GM18951 (cell line): ENCODE measurements around the gene ARID3A.

Source experiments
- POLR2A ChIP-seq: IDR thresholded peaks from 4 replicates; pipeline ENCODE4 v1.6.1; 2011; ENCODE audit warnings: mild to moderate bottlenecking; ENCODE audit not compliant: insufficient read length, insufficient read depth; ENCODE audit errors: extremely low read depth
- in situ Hi-C: fragments of 300-500 bp; cut with MboI; formaldehyde crosslinking; loops from one replicate; pipeline ENCODE4 v1.12.0; 2022; ENCODE audit warnings: low sequenced_read_pairs, mixed read lengths, inconsistent platforms; ENCODE audit not compliant: unreplicated experiment

ARID3A gene

DNA sequence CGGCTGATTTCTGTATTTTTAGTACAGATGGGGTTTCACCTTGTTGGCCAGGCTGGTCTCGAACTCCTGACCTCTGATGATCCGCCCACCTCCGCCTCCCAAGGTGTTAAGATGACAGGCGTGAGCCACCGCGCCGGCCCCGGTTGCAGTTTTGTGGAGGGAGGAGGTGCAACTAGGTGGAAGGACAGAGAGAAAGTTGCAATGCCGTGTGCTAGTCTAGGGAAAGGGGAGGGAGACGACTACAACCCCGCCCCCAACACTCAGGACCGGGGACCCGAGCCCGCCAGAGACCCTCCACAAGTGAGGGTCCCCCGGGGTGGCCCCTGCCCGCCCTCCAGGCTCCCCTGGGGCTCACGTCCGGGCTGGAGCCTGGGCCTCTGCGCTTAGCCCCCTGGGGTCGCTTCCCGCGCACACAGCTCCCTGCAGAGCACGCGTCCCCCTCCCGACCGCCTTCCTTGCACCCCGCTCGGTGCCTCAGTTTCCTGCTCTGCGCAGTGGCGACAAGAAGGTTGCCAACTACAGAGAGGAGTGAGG lies 1.2 kb upstream of the ARID3A start:
- no peak for TF ChIP-seq POLR2A
- in situ Hi-C loops: loop anchor here (5.0 to 10.0 kb wide), 2 partner anchors 58 to 160 kb away; partner anchors contain the start of gene WDR18

DNA sequence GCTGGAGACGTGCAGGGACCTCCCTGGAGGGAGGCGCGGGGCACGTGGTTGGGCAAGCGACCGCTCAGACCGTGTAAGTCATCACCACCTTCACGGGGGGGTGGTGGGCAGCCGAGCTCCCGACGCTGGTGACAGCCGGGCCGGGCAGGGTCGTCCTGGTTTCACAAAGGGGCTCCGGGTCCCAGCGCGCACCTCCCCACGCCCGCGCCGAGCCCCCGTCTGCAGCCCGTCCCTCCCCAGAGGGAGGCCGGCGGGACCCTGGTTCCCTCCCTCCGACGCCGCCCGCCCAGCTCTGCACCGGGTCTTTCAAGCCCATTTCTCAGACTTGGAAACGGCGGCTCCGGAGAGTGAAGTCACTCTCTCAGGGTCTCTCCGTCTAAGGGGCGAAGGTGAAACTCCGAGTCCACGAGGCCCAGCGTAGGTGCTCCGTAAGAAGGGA lies 729 bp upstream of the ARID3A start:
- TF ChIP-seq POLR2A: no peak
- in situ Hi-C loops: loop anchor here (10.0 kb wide), 1 partner anchor 160 kb away; no protein-coding TSS in a partner anchor

DNA sequence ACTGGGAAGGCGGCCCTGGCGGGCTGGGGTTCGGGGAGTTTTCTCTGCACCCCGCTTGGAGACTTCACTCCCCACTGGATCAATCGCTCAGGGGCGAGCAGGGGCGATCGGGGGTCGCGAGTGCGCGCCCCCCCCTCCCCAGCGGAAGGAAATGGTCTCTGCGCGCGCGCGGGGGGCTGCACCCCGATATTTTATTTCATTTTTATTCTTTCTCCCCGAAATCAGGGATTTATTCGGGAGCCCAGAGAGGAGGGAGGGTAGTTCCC lies 421 bp downstream of the ARID3A start:
- no peak for TF ChIP-seq POLR2A
- in situ Hi-C loops: loop anchor here (10.0 kb wide), 1 partner anchor 161 kb away; no protein-coding TSS in a partner anchor

DNA sequence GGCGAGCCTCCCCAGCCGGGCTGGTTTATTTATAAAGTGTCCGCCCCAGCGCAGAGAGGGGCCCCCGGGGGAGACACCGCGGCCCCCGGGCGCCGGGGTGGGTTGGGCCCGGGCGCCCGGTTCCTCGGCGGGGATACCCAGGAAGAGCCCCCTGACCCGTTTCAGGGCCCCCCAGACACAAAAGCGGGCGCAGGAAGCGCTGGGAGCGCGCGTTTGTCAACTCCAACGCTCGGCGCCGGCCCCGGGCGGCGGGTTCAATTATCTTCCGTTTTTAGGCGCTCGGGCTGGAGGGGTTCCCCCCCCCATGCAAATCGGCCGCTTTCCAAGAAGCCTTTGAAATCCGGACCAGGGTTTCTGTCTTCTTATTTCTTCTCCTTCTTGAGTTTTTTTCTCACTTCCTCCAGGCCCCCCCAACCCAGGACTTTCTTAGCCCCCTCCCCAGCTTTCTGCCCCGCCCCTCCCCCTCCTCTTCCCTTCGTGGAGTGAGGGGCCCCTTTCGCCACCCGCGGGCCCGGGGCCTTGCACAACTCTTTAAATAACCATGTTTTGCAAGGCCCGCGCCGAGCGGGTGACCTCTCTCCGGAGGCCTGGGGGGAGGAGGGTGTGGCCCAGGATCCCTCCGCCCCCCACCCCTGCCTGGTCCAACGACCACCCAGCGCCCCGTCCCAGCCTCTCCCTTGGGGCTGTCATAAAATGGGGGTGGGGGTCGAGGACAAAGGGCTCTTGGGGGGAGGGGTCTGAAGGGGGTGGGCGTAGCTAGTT lies 935 bp downstream of the ARID3A start:
- in situ Hi-C loops: loop anchor here (10.0 kb wide), 1 partner anchor 162 kb away; no protein-coding TSS in a partner anchor

DNA sequence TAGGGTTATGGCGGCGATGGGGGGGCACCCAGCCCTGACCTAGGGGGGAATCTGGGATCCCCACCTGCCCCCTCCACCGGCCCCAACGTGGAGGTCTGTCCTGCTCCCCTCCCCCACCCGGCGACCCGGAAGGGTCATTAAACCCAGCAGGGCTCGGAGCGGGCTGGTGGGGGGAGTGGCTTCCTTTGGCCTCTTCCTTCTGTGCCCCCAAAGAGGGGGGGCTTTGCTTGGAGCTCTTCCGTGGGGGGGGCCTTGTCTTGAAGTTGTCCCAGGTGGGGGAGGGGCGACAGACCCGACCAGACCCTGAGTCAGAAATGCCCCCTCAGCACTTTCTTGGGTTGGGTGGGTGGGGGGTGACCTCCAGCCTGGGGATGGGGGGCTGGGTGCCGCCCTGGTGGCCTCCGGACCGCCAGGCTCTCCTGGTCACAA lies 1.5 kb downstream of the ARID3A start:
- in situ Hi-C loops: loop anchor here (10.0 kb wide), 1 partner anchor 163 kb away; no protein-coding TSS in a partner anchor
- TF ChIP-seq POLR2A: no peak

More for the DNA sequence above, 935 bp downstream of the ARID3A start:
- TF ChIP-seq POLR2A: peak; percentile 64

DNA sequence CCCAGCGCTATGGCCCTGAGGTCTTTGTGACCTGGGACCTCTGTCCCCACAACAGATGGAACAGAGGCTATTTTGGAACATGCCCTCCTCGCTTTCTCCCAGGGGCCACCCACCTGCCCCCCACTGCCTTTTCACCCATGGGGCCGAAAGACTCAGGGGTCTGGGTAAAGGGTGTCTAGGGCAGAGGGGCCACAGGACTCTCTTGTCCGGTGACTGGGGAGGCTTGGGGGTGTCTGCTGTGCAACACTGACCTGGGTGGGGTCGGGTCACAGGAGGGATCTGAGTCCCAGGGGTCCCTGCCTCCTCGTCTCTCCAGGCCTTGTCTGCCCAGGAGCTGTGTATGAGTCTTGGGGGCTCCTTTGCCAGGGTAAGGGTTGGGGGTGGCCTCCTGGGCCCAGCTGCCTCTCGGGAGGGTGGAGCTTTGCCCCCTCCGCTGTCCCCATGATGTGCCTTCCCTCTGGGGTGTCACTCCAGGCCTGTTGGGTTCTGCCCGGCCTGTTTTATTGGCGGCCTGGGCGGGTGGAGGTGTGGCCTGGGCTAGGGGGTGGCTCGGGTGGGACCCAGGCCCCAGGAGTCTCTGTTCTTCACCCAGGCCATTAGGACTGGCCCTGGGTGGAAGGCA lies 2.1 kb downstream of the ARID3A start:
- in situ Hi-C loops: loop anchor here (10.0 kb wide), 1 partner anchor 163 kb away; no protein-coding TSS in a partner anchor
- TF ChIP-seq POLR2A: no peak

DNA sequence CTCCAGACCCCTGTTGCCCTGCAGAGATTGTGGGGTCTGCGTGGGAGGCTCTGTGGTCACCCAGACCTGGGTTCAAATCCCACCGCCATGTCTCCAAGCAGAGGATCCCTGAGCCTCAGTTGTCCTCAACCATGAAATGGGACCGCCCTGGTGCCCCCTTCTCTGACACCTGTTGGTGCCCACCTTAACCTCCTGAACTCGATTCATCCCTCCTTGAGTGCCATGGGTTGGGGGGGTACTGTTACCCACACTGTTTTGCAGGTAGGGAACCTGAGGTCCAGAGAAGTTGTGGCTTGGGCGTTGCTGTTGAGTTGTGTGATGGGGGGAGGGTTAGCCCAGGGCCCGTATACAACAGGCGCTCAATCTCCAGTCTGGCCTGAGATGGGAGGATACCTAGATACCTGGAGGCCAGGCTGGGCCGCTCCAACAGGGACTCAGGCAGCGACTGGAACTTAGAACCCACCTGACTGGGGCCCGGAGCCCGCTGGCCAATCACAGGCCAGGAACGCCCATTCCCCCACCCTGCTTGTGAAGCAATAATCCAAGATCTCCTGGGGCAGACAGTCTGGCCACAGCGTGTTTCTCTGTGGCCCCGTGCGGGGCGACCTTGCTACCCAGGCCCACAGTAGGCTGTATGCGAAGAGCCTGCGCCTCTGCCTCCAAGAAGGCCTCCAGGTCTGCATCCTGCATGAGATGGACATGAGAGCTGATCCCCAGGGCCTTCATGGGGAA lies 2.8 kb downstream of the ARID3A start:
- in situ Hi-C loops: loop anchor here (10.0 kb wide), 1 partner anchor 164 kb away; no protein-coding TSS in a partner anchor
- no peak for TF ChIP-seq POLR2A

DNA sequence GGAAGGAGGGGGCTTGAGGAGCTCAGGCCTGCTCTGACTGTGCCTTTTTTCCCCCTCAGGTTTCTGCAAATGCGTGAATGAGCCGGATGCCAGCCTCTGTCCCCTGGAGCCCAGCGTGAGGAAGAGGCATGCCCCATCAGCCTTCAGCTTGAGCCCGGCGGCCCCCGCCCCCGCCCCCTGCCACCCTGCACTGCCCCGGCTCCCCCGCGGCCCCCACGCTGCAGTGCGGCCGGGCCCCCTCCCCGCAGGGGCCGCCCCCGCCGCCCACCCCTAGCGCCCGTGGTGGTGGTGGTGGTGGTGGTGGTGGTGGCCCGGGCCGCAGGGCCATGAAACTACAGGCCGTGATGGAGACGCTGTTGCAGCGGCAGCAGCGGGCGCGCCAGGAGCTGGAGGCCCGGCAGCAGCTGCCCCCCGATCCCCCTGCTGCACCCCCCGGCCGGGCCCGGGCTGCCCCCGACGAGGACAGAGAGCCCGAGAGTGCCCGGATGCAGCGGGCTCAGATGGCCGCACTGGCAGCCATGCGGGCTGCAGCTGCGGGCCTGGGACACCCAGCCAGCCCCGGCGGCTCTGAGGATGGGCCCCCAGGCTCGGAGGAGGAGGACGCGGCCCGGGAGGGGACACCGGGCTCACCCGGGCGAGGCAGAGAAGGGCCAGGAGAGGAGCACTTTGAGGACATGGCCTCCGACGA lies 3.5 kb downstream of the ARID3A start:
- in situ Hi-C loops: loop anchor here (10.0 kb wide), 1 partner anchor 165 kb away; no protein-coding TSS in a partner anchor

DNA sequence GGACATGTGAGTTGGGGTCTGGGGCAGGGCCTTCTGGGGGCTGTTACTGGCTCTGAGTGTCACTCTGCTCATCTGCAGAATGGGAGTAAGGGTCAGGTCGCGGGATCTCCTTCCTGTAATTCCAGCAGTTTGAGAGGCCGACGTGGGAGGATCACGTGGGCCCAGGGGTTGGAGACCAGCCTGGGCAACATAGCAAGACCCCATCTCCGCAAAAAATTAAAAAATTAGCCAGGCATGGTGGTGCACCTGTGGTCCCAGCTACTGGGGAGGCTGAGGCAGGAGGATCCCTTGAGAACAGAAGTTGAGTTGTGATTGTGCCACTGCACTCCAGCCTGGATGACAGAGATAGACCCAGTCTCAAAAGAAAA lies 4.0 kb downstream of the ARID3A start:
- no peak for TF ChIP-seq POLR2A
- in situ Hi-C loops: loop anchor here (10.0 kb wide), 1 partner anchor 165 kb away; no protein-coding TSS in a partner anchor

More for the DNA sequence above, 3.5 kb downstream of the ARID3A start:
- no peak for TF ChIP-seq POLR2A

DNA sequence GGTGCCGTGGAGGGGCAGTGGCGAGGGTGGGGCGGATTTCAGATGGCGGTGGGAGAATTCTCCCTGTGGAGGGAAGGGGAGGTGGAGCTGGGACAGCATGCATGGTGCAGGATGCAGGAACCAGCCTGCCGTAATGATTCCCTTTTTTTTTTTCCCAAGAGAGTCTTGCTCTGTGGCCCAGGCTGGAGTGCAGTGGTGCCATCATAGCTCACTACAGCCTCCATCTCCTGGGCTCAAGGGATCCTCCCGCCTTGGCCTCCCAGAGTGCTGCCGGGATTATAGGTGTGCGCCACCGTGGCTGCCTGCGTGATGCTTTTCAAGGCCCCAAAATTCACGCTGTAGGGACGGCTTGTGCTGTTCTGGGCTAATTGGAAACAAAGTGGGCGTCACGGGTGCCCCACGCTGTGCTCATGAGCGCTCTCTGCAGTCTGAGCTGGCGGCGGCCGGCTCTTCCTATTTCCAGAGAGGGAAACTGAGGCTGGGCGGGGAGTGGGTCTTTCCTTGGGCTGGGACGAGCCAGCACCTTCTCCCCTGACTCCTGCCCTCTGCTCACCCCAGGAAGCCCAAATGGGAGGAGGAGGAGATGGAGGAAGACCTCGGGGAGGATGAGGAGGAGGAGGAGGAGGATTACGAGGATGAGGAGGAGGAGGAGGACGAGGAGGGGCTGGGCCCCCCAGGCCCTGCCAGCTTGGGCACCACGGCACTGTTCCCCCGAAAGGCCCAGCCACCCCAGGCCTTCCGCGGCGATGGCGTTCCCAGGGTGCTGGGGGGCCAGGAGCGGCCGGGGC lies 6.2 kb downstream of the ARID3A start:
- in situ Hi-C loops: no loop called here
- no peak for TF ChIP-seq POLR2A

DNA sequence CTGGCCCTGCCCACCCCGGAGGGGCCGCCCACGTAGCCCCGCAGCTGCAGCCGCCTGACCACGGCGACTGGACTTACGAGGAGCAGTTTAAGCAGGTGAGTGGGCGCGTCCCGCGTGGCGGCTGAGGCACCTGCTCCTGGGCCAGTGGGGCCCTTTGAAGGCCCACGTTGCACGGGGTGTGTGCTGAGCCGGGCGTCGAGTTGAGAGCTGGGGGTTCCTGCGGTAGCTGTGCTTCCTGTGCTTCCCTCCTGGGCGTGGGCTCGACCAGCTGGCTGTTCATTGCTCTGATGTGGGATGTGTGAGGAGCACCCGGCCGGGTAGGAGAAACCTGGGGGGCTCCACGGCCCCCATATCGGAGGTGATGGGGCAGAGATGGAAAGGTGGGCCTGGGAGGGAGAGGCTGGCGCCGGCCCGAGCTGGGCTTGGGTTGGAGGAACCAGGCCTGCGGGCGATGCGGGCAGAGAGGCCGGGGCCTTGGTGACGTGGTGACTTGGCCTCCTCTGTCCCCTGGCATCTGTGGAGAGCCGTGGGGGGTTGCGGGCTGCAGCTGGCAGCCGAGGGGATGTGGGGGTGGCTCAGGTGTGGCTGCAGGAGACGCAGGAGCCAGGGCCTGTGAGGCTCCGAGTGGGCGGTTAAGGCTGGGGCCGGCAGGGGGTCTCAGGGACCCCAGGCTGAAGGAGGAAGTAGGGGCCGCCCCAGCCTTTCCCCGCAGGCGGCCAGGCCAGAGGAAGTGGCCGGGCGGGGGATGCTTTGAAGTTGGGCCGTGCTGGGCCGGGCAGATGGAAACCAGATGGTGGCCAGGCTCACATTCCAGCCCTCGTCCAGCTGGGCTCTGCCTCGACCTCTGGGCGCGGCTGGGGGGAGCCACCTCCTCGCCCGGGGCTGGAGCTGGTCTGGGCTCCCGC lies 7.1 kb downstream of the ARID3A start:
- no peak for TF ChIP-seq POLR2A
- in situ Hi-C loops: no loop called here
